Progenitor cell of endocrine pancreas (in vitro differentiated cells): Measurements from ENCODE around the gene NAP1L1. TPM values are rescaled to one million over a fixed set of nuclear protein-coding genes. Genes with fewer than 3 reads are reported as not detected.

Source experiments
- DNase-seq: peaks from one replicate; pipeline ENCODE4 v3.0.0; 2021; ENCODE audit warnings: low spot score; ENCODE audit not compliant: unreplicated experiment
- H3K27ac Mint-ChIP-seq: 2 replicates; pipeline ENCODE4 v1.8.0; 2021; ENCODE audit warnings: mild to moderate bottlenecking, moderate library complexity, mixed read lengths
- H3K27me3 Mint-ChIP-seq: 2 replicates; pipeline ENCODE4 v1.8.0; 2021; ENCODE audit warnings: mixed read lengths
- H3K36me3 Mint-ChIP-seq: 2 replicates; pipeline ENCODE4 v1.8.0; 2022; ENCODE audit warnings: mixed read lengths; ENCODE audit not compliant: insufficient read depth
- H3K4me1 Mint-ChIP-seq: 2 replicates; pipeline ENCODE4 v1.8.0; 2021; ENCODE audit warnings: low read depth, mixed read lengths
- H3K4me3 Mint-ChIP-seq: 2 replicates; pipeline ENCODE4 v1.8.0; 2021; ENCODE audit warnings: low read depth, mild to moderate bottlenecking, moderate library complexity, mixed read lengths
- H3K9me3 Mint-ChIP-seq: 2 replicates; pipeline ENCODE4 v1.8.0; 2021; ENCODE audit warnings: low read depth, mixed read lengths
- total RNA-seq: library from RNA; stranded (reverse); gene quantifications from 2 replicates; pipeline ENCODE4 v1.2.1, GENCODE V29; 2021
- TF ChIP-seq, protein P1 (sequence below): fragments of 200-600 bp; sonication (generic); IDR thresholded peaks from one replicate; pipeline ENCODE4 v1.5.0; 2021; ENCODE audit warnings: antibody characterized with exemption, mild to moderate bottlenecking; ENCODE audit not compliant: unreplicated experiment

The NAP1L1 gene
- total RNA-seq, 1 donor from 2014 or later: 785 TPM

DNA sequence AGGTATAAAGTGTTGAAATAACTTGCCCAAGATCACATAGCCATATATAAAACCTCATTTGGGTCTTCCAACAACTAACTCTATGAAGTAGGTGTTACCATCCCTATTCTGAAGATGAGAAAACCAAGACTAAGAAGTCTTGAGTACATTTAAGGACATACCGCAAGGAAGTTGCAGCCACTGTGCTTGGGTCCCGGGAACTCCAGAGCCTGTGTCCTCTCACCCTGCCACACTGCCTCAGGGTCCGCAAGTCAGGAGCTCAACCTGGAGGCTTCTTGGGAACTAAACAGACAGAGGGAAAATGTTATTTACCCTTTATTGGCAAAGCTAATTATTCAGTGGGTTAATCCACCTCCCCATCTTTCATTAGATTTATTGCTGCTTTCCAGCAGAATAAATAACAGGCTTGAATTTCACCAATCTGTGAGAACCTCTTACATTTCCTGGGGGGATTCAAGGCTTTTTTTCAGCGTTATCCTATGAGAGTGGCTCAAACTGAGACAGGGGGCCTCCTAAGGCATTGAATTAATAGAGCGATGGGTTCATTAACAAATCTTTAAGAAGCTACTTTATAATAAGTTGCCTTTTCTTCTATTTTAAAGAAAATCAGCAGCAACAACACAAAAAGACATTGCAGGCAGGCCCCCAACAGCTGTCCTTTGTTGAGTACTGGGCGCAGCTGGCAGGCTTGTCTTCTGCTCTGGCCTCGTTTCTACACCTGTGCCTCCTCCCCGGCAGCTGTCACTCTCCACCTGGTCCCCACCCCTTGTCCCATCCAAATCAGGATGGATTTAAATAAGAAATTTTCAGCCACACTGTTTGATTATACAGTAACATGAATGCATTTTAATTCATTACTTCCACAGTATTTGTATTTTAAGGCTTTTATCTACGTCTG is 78.2 kb downstream of the NAP1L1 start:
- Mint-ChIP-seq H3K36me3 (peaks cover 2% of the 10 kb centered on the region), H3K27ac (no peak overlapping the region)

DNA sequence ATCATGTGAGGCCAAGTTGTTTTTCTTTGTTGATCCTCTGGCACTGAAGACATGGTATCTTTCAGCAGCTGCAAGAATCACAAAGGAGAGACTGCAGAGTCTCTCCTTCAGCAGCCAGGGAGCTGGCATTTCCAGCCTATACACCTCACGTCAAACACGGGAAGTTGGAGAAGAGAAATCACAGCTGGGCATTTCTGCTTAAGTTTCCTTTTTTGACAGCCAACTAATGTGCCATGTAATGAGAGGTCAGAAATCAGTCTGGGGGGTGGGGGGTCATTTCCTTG is 81.2 kb downstream of the NAP1L1 start:
- TF ChIP-seq, protein P1, sequence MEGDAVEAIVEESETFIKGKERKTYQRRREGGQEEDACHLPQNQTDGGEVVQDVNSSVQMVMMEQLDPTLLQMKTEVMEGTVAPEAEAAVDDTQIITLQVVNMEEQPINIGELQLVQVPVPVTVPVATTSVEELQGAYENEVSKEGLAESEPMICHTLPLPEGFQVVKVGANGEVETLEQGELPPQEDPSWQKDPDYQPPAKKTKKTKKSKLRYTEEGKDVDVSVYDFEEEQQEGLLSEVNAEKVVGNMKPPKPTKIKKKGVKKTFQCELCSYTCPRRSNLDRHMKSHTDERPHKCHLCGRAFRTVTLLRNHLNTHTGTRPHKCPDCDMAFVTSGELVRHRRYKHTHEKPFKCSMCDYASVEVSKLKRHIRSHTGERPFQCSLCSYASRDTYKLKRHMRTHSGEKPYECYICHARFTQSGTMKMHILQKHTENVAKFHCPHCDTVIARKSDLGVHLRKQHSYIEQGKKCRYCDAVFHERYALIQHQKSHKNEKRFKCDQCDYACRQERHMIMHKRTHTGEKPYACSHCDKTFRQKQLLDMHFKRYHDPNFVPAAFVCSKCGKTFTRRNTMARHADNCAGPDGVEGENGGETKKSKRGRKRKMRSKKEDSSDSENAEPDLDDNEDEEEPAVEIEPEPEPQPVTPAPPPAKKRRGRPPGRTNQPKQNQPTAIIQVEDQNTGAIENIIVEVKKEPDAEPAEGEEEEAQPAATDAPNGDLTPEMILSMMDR: no peak
- H3K4me3 Mint-ChIP-seq: no peak overlapping the region
- H3K9me3 Mint-ChIP-seq: peaks cover 7% of the 10 kb centered on the region
- no peak for DNase-seq
- H3K27me3 Mint-ChIP-seq: no peaks in the 10 kb centered on the region
- no peak overlapping the region for H3K27ac Mint-ChIP-seq
- H3K36me3 Mint-ChIP-seq: peaks cover 2% of the 10 kb centered on the region
- peaks cover 15% of the 10 kb centered on the region for H3K4me1 Mint-ChIP-seq

More for the DNA sequence above, 78.2 kb downstream of the NAP1L1 start:
- H3K9me3 Mint-ChIP-seq: peaks cover 7% of the 10 kb centered on the region
- H3K27me3 Mint-ChIP-seq: no peaks in the 10 kb centered on the region
- peaks cover 20% of the 10 kb centered on the region for H3K4me1 Mint-ChIP-seq
- DNase-seq: no peak
- no peak overlapping the region for H3K4me3 Mint-ChIP-seq
- TF ChIP-seq, protein P1: no peak

DNA sequence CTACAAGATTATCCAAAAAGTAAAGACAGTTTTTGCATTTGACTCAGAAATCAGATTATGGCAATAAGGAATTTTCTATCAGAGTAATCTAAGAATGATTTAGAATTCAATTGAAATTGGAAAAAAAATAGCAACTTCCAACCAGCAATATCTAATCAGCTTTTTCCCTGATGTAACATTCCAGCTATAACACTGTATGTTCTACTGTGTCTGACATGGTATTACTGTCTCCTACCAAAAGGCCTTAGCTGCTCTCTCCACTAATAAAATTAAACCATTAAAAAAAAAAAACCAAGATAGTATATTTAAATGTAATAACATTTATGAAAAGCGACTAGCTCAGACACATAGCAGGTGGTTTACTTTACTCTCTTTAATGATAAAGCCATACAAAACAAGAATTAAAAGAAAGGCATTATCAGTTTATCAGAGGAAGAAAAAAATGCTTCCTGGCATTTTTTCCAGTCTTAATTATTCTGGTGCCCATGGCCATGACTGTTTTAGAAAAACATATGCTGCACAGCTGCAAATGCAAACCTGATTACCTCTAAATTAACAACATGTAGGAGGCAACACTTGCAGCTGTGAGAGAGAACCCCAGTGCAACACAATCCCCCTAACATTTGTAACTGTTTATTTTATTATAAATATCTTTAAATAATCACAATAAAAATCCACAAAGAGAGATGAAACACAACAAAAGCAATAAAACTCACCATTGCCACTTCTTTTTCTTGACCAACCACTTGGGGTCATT is 81.7 kb downstream of the NAP1L1 start:
- no peak overlapping the region for H3K27ac Mint-ChIP-seq
- peaks cover 13% of the 10 kb centered on the region for H3K4me1 Mint-ChIP-seq
- no peak for DNase-seq
- H3K4me3 Mint-ChIP-seq: no peak overlapping the region
- peaks cover 2% of the 10 kb centered on the region for H3K36me3 Mint-ChIP-seq
- H3K9me3 Mint-ChIP-seq: peaks cover 7% of the 10 kb centered on the region
- TF ChIP-seq, protein P1: no peak
- no peaks in the 10 kb centered on the region for H3K27me3 Mint-ChIP-seq

DNA sequence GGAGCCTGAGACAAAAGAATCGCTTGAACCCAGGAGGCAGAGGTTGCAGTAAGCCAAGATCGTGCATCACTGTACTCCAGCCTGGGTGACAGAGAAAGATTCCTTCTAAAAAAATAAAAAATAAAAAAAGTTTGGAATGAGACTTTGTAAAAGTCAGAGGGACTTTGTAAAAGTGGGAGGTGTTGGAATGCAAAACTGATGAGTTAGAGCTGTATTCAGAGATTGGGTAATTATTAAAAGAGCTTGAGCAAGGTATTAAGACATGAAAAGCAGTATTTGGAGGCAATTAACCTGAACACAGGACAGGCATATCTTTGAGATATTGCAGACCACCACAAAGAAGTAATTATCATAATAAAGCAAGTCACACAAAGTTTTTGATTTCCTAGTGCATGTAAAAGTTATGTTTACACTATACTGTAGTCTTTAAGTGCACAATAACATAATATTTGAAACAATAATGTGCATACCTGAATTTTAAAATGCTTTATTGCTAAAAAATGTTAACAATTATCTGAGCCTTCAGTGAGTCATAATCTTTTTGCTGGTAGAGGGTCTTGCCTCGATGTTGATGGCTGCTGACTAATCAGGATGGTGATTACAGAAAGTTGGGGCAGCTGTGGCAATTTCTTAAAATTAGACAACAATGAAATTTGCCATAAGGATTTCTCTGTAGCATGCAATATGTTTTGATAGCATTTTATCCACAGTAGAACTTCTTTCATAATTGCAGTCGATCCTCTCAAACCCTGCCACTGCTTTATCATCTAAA is 86.0 kb downstream of the NAP1L1 start:
- no peaks in the 10 kb centered on the region for H3K9me3 Mint-ChIP-seq
- H3K27me3 Mint-ChIP-seq: no peaks in the 10 kb centered on the region
- peaks cover 7% of the 10 kb centered on the region for H3K4me1 Mint-ChIP-seq
- H3K36me3 Mint-ChIP-seq: no peaks in the 10 kb centered on the region
- H3K27ac Mint-ChIP-seq: no peak overlapping the region
- no peak for DNase-seq
- H3K4me3 Mint-ChIP-seq: no peak overlapping the region
- TF ChIP-seq, protein P1: no peak

DNA sequence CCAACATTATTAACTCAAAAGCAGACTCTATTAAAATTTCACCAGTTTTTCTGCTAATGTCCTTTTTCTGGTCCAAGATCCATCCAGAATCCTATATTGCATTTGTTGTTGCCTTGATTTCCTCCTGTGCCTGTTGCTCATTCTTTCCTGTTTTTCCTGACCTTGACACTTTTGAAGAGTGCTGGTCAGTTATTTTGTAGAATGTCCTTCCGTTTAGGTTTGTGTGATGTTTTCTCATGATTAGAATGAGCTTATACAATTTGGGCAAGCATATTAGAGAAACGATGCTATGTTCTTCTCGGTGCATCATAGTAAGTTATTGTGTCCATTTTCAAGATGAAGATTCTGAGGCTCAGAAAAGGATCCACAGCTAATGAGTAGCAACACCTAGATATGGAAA is 86.8 kb downstream of the NAP1L1 start:
- H3K4me1 Mint-ChIP-seq: peaks cover 10% of the 10 kb centered on the region
- no peak for DNase-seq
- no peaks in the 10 kb centered on the region for H3K9me3 Mint-ChIP-seq
- no peaks in the 10 kb centered on the region for H3K36me3 Mint-ChIP-seq
- no peak overlapping the region for H3K4me3 Mint-ChIP-seq
- TF ChIP-seq, protein P1: no peak
- no peak overlapping the region for H3K27ac Mint-ChIP-seq
- H3K27me3 Mint-ChIP-seq: no peaks in the 10 kb centered on the region
